GM12878 (cell line): Measurements from ENCODE around the gene OR1F1. TPM values are rescaled to one million over a fixed set of nuclear protein-coding genes. Genes with fewer than 3 reads are reported as not detected.

ENCODE experiments used
- ATAC-seq: fragments of 200-7000 bp; cut with Tn5 transposase; 3 replicates; pipeline ENCODE4 v1.9.1; 2020; ENCODE audit warnings: mild to moderate bottlenecking, moderate library complexity
- BruUV-seq: library from RNA; stranded (reverse); fragments of 400-500 nt; replicated peaks from 2 replicates; lab custom pipeline; 2021; lab: Mats Ljungman, UMichigan
- CTCF ChIA-PET: fragments of 300-600 bp; sonication (Branson Sonifier 250); formaldehyde crosslinking; extraction: SDS; loops from one replicate; lab custom pipeline; 2021; ENCODE audit warnings: inconsistent platforms; lab: Yijun Ruan, JAX
- POLR2A ChIA-PET: fragments of 350-600 bp; formaldehyde crosslinking; extraction: SDS; loops from one replicate; lab custom pipeline; 2021; ENCODE audit warnings: inconsistent platforms; lab: Charles Lee
- RAD21 ChIA-PET: fragments of 300-600 bp; sonication (Branson Sonifier 250); formaldehyde crosslinking; loops from one replicate; lab custom pipeline; 2023; ENCODE audit warnings: antibody characterized with exemption; ENCODE audit not compliant: unreplicated experiment; lab: Charles Lee
- SMC1A ChIA-PET: fragments of 300-600 bp; sonication (Branson Sonifier 250); formaldehyde crosslinking; loops from one replicate; lab custom pipeline; 2023; ENCODE audit not compliant: unreplicated experiment, uncharacterized antibody; lab: Charles Lee
- DNase-seq: peaks from one replicate; pipeline ENCODE4 v3.0.0-alpha.2; 2011; ENCODE audit warnings: low read depth, low spot score
- FAIRE-seq: peaks from 3 replicates; lab custom pipeline; 2011; peaks lifted over from hg19 to GRCh38; lab: Jason Lieb, UNC
- H2AFZ ChIP-seq: 2 replicates; pipeline ENCODE4 v1.6.0; 2011; ENCODE audit warnings: low read depth, low read length, control low read depth; ENCODE audit not compliant: control insufficient read depth
- H3K27ac ChIP-seq: 2 replicates; pipeline ENCODE4 v1.5.1; 2011; ENCODE audit warnings: control low read depth; ENCODE audit not compliant: control insufficient read depth, insufficient read depth
- H3K27me3 ChIP-seq, 2 experiments: replicated peaks in 1 of 2; 2 replicates each; pipeline versions ENCODE4 v1.6.0 to v1.6.1; 2011; ENCODE audit warnings: low read length in 1 of 2; ENCODE audit not compliant: control insufficient read depth in 2 of 2, insufficient read depth in 2 of 2
- H3K36me3 ChIP-seq, 2 experiments: 2 replicates each; pipeline ENCODE4 v1.5.1; 2011; ENCODE audit warnings: low read length in 1 of 2; ENCODE audit not compliant: control insufficient read depth in 2 of 2, insufficient read depth in 2 of 2
- H3K4me1 ChIP-seq: 2 replicates; pipeline ENCODE4 v1.6.1; 2011; ENCODE audit warnings: mild to moderate bottlenecking, low read length, moderate library complexity, mixed read lengths; ENCODE audit not compliant: control insufficient read depth, insufficient read depth
- H3K4me2 ChIP-seq: 2 replicates; pipeline ENCODE4 v1.6.0; 2011; ENCODE audit warnings: control low read depth; ENCODE audit not compliant: control insufficient read depth, insufficient read depth
- H3K4me3 ChIP-seq: fragments of 200-600 bp; sonication (generic); 2 replicates; pipeline ENCODE4 v1.5.1; 2016
- H3K79me2 ChIP-seq: 2 replicates; pipeline ENCODE4 v1.6.0; 2011; ENCODE audit warnings: low read length; ENCODE audit not compliant: control insufficient read depth, insufficient read depth
- H3K9ac ChIP-seq: 2 replicates; pipeline ENCODE4 v1.8.0; 2011; ENCODE audit warnings: low read length, control low read depth, mixed read lengths; ENCODE audit not compliant: control insufficient read depth, insufficient read depth
- H3K9me3 ChIP-seq: replicated peaks from 3 replicates; pipeline ENCODE4 v1.5.1; 2011; ENCODE audit warnings: mild to moderate bottlenecking, low read length; ENCODE audit not compliant: control insufficient read depth, insufficient read depth
- H4K20me1 ChIP-seq: 2 replicates; pipeline ENCODE4 v1.6.0; 2011; ENCODE audit not compliant: control insufficient read depth, insufficient read depth
- BACH1 ChIP-seq: fragments of 450-650 bp; IDR thresholded peaks from 2 replicates; pipeline ENCODE4 v1.6.1; 2017; ENCODE audit warnings: mild to moderate bottlenecking, borderline replicate concordance
- CBX5 ChIP-seq: sonication (generic); IDR thresholded peaks from 2 replicates; pipeline ENCODE4 v1.6.1; 2016; ENCODE audit warnings: low read depth, moderate library complexity, mild to moderate bottlenecking, inconsistent platforms
- JUNB ChIP-seq: IDR thresholded peaks from 2 replicates; pipeline ENCODE4 v1.6.1; 2016; ENCODE audit warnings: antibody characterized with exemption, mild to moderate bottlenecking
- MAX ChIP-seq: IDR thresholded peaks from 2 replicates; pipeline ENCODE4 v1.6.1; 2012; ENCODE audit warnings: low read depth, low read length, improper control_type of control experiment
- RAD51 ChIP-seq: fragments of 450-650 bp; IDR thresholded peaks from 2 replicates; pipeline ENCODE4 v1.6.1; 2016; ENCODE audit warnings: moderate library complexity, mild to moderate bottlenecking, inconsistent platforms
- SMAD5 ChIP-seq: IDR thresholded peaks from 2 replicates; pipeline ENCODE4 v1.6.1; 2016; ENCODE audit warnings: antibody characterized with exemption, low read depth
- STAT1 ChIP-seq: fragments of 450-650 bp; conservative IDR thresholded peaks from 2 replicates; pipeline ENCODE4 v1.6.1; 2014; ENCODE audit warnings: antibody characterized with exemption, mild to moderate bottlenecking
- TCF7 ChIP-seq: IDR thresholded peaks from 2 replicates; pipeline ENCODE4 v1.6.1; 2014; ENCODE audit warnings: antibody characterized with exemption, borderline replicate concordance
- YY1 ChIP-seq: IDR thresholded peaks from 2 replicates; pipeline ENCODE4 v1.6.1; 2011; ENCODE audit warnings: low read depth, mild to moderate bottlenecking, low read length
- ZBTB40 ChIP-seq: fragments of 450-650 bp; IDR thresholded peaks from 2 replicates; pipeline ENCODE4 v1.6.1; 2016; ENCODE audit warnings: mild to moderate bottlenecking, moderate library complexity, borderline replicate concordance
- WGBS: methylation state at CpG from one replicate; pipeline ENCODE4 v1.1.6; 2016; ENCODE audit warnings: low lambda C conversion rate; ENCODE audit not compliant: insufficient replicate concordance, insufficient coverage; ENCODE audit errors: missing lambda C conversion rate; 5-methylcytosine and 5-hydroxymethylcytosine counted together
- in situ Hi-C: fragments of 300-500 bp; cut with MboI; formaldehyde crosslinking; loops from 9 replicates; pipeline ENCODE4 v1.14.3; 2018; ENCODE audit warnings: mixed read lengths
- intact Hi-C: fragments of 100-400 bp; cut with micrococcal nuclease; formaldehyde crosslinking; loops from one replicate; pipeline ENCODE4 v1.14.2; 2022; ENCODE audit not compliant: unreplicated experiment
- polyA plus RNA-seq, 11 experiments: library from polyadenylated mRNA; depleted of rRNA in 4 of 11; unstranded in 6 of 11; stranded (reverse) in 5 of 11; fragments of >200 nt; fragmentation: Nextera tagmentation in 4 of 11; fragmentation: Illumina TruSeq in 1 of 11; extraction: Ambion mirVana in 4 of 11; extraction: Trizol in 1 of 11; gene quantifications; 1 replicate in 1 of 11; 2 replicates in 10 of 11; pipeline versions ENCODE4 v1.2.1 to v1.2.3, GENCODE V29; 2011 to 2016; ENCODE audit warnings: inconsistent platforms in 2 of 11, missing spikeins in 2 of 11, low read depth in 1 of 11
- total RNA-seq, 4 experiments: library from RNA; depleted of rRNA in 3 of 4; stranded (reverse); fragments of >200 nt in 3 of 4; fragmentation: Illumina TruSeq in 1 of 4; extraction: Trizol in 1 of 4; gene quantifications; 2 replicates each; pipeline versions ENCODE4 v1.2.1 to v1.2.3, GENCODE V29; 2013 to 2021

Gene OR1F1
- total and polyA plus RNA-seq, 10 of the 15 experiments (the other 5 are each of a cell fraction or from before 2014, with no cell fraction given) = 0.10 to 0.14 (median 0.12) TPM; not detected in 7

- ChIA-PET RAD21 (interaction anchor here (0.6 to 2.1 kb wide), 9 partner anchors 13 to 134 kb away, joined by 3 to 11 read pairs (median 4); partner anchors contain the start of gene ZNF213), SMC1A (interaction anchor here (1.0 to 1.7 kb wide), 5 partner anchors 15 to 134 kb away, joined by 3 to 10 read pairs (median 4); no protein-coding TSS in a partner anchor), POLR2A (no interaction called here), CTCF (interaction anchor here (0.6 to 2.0 kb wide), 10 partner anchors 9 to 1692 kb away, joined by 3 to 11 read pairs (median 5); no protein-coding TSS in a partner anchor)
- Histone ChIP-seq H2AFZ (peak overlapping the region; percentile 97), H3K79me2 (no peaks in the 10 kb centered on the region), H3K9me3 (no peaks in the 10 kb centered on the region), H3K27me3 (no peaks in the 10 kb centered on the region; a peak in 1 of 4 replicates), H3K27ac (no peak overlapping the region), H3K4me2 (peak overlapping the region; percentile 71), H3K4me1 (peaks cover 2% of the 10 kb centered on the region), H4K20me1 (no peaks in the 10 kb centered on the region), H3K9ac (no peak overlapping the region), H3K36me3 (no peaks in the 10 kb centered on the region), H3K4me3 (peak overlapping the region; percentile 25; the same call in 1 of the 2 replicates)
- intact Hi-C loops = no loop called here
- peak; percentile 36 for ATAC-seq
- BruUV-seq = no TSS peak
- no peak for FAIRE-seq
- WGBS = 65% methylated on average over 11 of the region's 12 CpGs
- TF ChIP-seq RAD51 (peak; percentile 39; the same call in 1 of the 2 replicates), JUNB (no peak)
- in situ Hi-C loops = no loop called here
- no peak for DNase-seq
Observed at GRCh38 chr16:3165111-3165822, 22.7 kb upstream of the OR1F1 start.

GRCh38 chr16:3166505-3166886 lies 21.5 kb upstream of the OR1F1 start:
- ChIA-PET POLR2A (interaction anchor here (0.6 kb wide), 1 partner anchor 1683 kb away, joined by 3 read pairs; no protein-coding TSS in a partner anchor), RAD21 (interaction anchor here (0.8 to 2.1 kb wide), 8 partner anchors 15 to 162 kb away, joined by 3 to 11 read pairs (median 4); partner anchors contain the start of gene ZNF213), CTCF (interaction anchor here (0.6 to 1.6 kb wide), 15 partner anchors 8 to 138 kb away, joined by 3 to 11 read pairs (median 4); partner anchors contain the start of genes ZNF213 and ZSCAN10), SMC1A (interaction anchor here (0.6 to 1.3 kb wide), 6 partner anchors 16 to 107 kb away, joined by 3 to 10 read pairs (median 4); partner anchors contain the start of gene ZNF213)
- H3K9ac ChIP-seq = no peak overlapping the region
- in situ Hi-C loops = no loop called here
- DNase-seq (no peak), ATAC-seq (no peak), FAIRE-seq (no peak)
- H3K9me3 ChIP-seq = no peaks in the 10 kb centered on the region
- WGBS = 6% methylated on average over 1 of the region's 1 CpG
- H4K20me1 ChIP-seq = no peaks in the 10 kb centered on the region
- H3K27ac ChIP-seq = no peak overlapping the region
- no peak overlapping the region for H3K4me2 ChIP-seq
- no peaks in the 10 kb centered on the region for H3K79me2 ChIP-seq
- no TSS peak for BruUV-seq
- H2AFZ ChIP-seq = no peak overlapping the region
- H3K4me3 ChIP-seq = no peak overlapping the region
- H3K4me1 ChIP-seq = peaks cover 12% of the 10 kb centered on the region
- intact Hi-C loops = loop anchor here (2.0 kb wide), 1 partner anchor 108 kb away; no protein-coding TSS in a partner anchor
- H3K36me3 ChIP-seq = no peaks in the 10 kb centered on the region
- no peaks in the 10 kb centered on the region; a peak in 2 of 4 replicates for H3K27me3 ChIP-seq
- no peak for TF ChIP-seq STAT1
- no peak for TF ChIP-seq TCF7
- TF ChIP-seq ZBTB40 = no peak
- TF ChIP-seq BACH1 = no peak
- no peak for TF ChIP-seq YY1
- TF ChIP-seq SMAD5 = no peak
- TF ChIP-seq CBX5 = no peak
- no peak for TF ChIP-seq MAX
